RWPE1 (cell line): ENCODE measurements around the gene S100A12.
A peak's percentile ranks its signal among the peaks of the same experiment; 100 is the strongest.
"Not testable (repeated sequence)": the region's sequence is repeated elsewhere in the genome, so short reads cannot be mapped to it uniquely, and the experiment has no call there.

Source experiments
- CTCF ChIA-PET: fragments of 350-600 bp; sonication (Branson Sonifier 250); formaldehyde crosslinking; extraction: SDS; loops from one replicate; lab custom pipeline; 2021; lab: Yijun Ruan, JAX
- POLR2A ChIA-PET: fragments of 400-600 bp; formaldehyde crosslinking; extraction: SDS; loops from one replicate; lab custom pipeline; 2020; ENCODE audit warnings: antibody characterized with exemption; ENCODE audit not compliant: low non-redundant PET; lab: Yijun Ruan, JAX
- DNase-seq: peaks from one replicate; pipeline ENCODE4 v3.0.0; 2012; ENCODE audit warnings: low spot score
- H3K27ac ChIP-seq: fragments of 450-650 bp; 2 replicates; pipeline ENCODE4 v1.5.1; 2017
- CTCF ChIP-seq: fragments of 450-650 bp; conservative IDR thresholded peaks from 2 replicates; pipeline ENCODE4 v1.5.1; 2017; ENCODE audit warnings: low read depth, mild to moderate bottlenecking

The S100A12 gene

GRCh38 chr1:153375511-153375910 is at the start of gene S100A12:
Gene S100A12, minus strand, starts transcription at chr1:153375621. Its CDS starts 1,029 bp downstream, at chr1:153374592.
- CTCF ChIA-PET = interaction anchor here (0.6 to 1.3 kb wide), 5 partner anchors 18 to 119 kb away, joined by 3 to 4 read pairs (median 3); partner anchors contain the start of genes PGLYRP4 and S100A9
- peak; percentile 88 for DNase-seq
- H3K27ac ChIP-seq = peak within 1 kb of the TSS; percentile 87
- POLR2A ChIA-PET = interaction anchor here (0.6 kb wide), 1 partner anchor 11 kb away, joined by 4 read pairs; no protein-coding TSS in a partner anchor
- no peak for TF ChIP-seq CTCF

GRCh38 chr1:153422450-153423068 is 47.1 kb upstream of the S100A12 start:
- DNase-seq = peak; percentile 63
- POLR2A ChIA-PET = no interaction called here
- no peak for TF ChIP-seq CTCF
- CTCF ChIA-PET = no interaction called here
- H3K27ac ChIP-seq = no peak overlapping the region

- DNase-seq = no peak
- no peak overlapping the region for H3K27ac ChIP-seq
- POLR2A ChIA-PET = no interaction called here
- CTCF ChIA-PET = interaction anchor here (0.6 kb wide), 1 partner anchor 61 kb away, joined by 4 read pairs; no protein-coding TSS in a partner anchor
- no peak for TF ChIP-seq CTCF
Measured at GRCh38 chr1:153420306-153420705, 44.9 kb upstream of the S100A12 start.

- H3K27ac ChIP-seq, POLR2A ChIA-PET, CTCF ChIA-PET, DNase-seq: not testable (repeated sequence)
Measured at GRCh38 chr1:153419436-153419793, 44.0 kb upstream of the S100A12 start.

GRCh38 chr1:153418758-153419435 is 43.5 kb upstream of the S100A12 start:
- DNase-seq, POLR2A ChIA-PET, H3K27ac ChIP-seq, CTCF ChIA-PET: not testable (repeated sequence)

- no peak for DNase-seq
- H3K27ac ChIP-seq = no peak overlapping the region
- TF ChIP-seq CTCF = no peak
- ChIA-PET CTCF (interaction anchor here (0.5 to 1.0 kb wide), 2 partner anchors 48 to 154 kb away, joined by 3 read pairs; no protein-coding TSS in a partner anchor), POLR2A (no interaction called here)
Measured at GRCh38 chr1:153417136-153417888, 41.9 kb upstream of the S100A12 start.

- ChIA-PET POLR2A (no interaction called here), CTCF (no interaction called here)
- DNase-seq = no peak
- H3K27ac ChIP-seq = no peak within 1 kb of the TSS
- TF ChIP-seq CTCF = no peak
Measured at GRCh38 chr1:153415850-153416570, 40.6 kb upstream of the S100A12 start, which contains the start of gene S100A7A. Gene S100A7A, plus strand, starts transcription at chr1:153416520. Its CDS starts 1,563 bp downstream, at chr1:153418083.

- H3K27ac ChIP-seq, POLR2A ChIA-PET, CTCF ChIA-PET, DNase-seq: not testable (repeated sequence)
Measured at GRCh38 chr1:153413961-153414360, 38.5 kb upstream of the S100A12 start.

GRCh38 chr1:153407274-153407673 is 31.9 kb upstream of the S100A12 start:
- H3K27ac ChIP-seq, POLR2A ChIA-PET, DNase-seq: not testable (repeated sequence)
- CTCF ChIA-PET = interaction anchor here (1.1 to 1.2 kb wide), 2 partner anchors 52 to 88 kb away, joined by 3 to 5 read pairs; no protein-coding TSS in a partner anchor
